GM12873 (cell line): ENCODE measurements around the gene TARBP2.

Source experiments
- TF ChIP-seq, protein P1 (sequence below): IDR thresholded peaks from 2 replicates; pipeline ENCODE4 v1.5.1; 2012; ENCODE audit warnings: low read depth, mild to moderate bottlenecking, moderate library complexity, low read length, control low read depth; ENCODE audit not compliant: insufficient read depth; ENCODE audit errors: missing control alignments

Gene TARBP2

DNA sequence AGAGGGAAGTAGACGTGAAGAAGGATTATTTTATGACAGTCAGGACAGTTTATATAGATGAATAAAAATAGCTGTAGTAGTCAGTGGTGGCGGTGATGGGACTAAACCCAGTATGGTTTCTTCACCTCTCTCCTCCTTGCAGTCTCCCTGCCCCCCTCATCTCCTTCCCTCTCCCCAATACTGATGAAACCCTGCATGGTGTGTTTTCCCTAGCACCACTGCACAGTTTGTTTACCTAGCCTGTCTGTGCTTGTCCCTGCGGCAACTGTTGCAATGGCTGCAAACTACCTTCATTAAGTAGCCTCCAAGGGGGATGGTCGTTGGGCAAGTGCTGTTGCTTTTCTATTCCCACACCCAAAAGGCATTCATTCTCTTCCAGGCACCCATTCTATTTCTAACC is 34.4 kb upstream of the TARBP2 start:
- TF ChIP-seq, protein P1, sequence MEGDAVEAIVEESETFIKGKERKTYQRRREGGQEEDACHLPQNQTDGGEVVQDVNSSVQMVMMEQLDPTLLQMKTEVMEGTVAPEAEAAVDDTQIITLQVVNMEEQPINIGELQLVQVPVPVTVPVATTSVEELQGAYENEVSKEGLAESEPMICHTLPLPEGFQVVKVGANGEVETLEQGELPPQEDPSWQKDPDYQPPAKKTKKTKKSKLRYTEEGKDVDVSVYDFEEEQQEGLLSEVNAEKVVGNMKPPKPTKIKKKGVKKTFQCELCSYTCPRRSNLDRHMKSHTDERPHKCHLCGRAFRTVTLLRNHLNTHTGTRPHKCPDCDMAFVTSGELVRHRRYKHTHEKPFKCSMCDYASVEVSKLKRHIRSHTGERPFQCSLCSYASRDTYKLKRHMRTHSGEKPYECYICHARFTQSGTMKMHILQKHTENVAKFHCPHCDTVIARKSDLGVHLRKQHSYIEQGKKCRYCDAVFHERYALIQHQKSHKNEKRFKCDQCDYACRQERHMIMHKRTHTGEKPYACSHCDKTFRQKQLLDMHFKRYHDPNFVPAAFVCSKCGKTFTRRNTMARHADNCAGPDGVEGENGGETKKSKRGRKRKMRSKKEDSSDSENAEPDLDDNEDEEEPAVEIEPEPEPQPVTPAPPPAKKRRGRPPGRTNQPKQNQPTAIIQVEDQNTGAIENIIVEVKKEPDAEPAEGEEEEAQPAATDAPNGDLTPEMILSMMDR: no peak

DNA sequence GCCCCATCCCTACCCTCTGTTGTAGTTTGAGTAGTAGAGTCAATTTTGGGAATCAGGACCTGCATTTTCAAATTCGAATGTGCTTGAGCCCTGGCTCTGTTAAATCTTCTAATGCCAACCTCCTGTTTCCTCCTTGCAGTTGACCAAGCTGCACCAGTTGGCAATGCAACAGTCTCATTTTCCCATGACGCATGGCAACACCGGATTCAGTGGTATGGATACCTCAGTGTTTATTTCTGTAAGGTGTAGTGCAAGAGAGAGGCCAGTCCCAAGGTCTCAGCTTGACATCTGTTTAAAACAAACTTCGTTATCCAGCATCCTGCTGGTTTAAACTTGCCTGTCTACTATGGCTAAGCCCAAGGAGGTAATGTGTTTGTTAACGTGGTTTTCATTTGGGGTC is 34.0 kb upstream of the TARBP2 start:
- TF ChIP-seq, protein P1: no peak

DNA sequence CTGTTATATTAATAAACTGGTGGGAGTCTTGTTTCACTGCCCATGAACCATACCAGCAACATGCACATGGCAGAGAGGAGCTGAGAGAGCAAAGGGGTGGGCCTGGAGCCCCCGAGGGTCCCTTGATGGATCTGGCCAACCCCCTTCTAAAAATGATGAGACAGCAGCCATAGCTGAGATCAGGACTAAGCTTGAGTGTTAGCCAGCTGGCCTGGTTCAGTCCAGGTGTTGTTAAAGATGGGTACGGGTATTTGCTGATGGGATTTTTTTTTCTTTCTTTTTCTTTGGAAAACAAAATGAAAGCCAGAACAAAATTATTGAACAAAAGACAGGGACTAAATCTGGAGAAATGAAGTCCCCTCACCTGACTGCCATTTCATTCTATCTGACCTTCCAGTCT is 33.2 kb upstream of the TARBP2 start:
- TF ChIP-seq, protein P1: no peak

DNA sequence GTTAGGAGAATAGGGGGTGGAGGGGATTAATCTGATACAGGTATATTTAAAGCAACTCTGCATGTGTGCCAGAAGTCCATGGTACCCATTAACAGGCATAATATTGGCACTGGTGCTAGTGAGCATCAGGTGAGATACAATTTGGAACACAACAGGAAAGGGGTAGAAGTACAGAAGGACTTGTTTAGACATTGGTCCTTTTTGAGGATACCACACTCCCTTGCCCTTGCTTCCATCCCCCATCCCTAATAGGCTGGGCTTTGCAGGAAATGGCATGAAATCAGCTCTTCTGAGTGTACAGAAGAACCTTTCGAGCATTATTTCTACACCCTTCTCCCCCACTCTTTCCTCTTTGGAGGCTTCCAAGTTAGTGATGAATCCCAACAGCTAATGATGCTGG is 32.8 kb upstream of the TARBP2 start:
- TF ChIP-seq, protein P1: no peak

DNA sequence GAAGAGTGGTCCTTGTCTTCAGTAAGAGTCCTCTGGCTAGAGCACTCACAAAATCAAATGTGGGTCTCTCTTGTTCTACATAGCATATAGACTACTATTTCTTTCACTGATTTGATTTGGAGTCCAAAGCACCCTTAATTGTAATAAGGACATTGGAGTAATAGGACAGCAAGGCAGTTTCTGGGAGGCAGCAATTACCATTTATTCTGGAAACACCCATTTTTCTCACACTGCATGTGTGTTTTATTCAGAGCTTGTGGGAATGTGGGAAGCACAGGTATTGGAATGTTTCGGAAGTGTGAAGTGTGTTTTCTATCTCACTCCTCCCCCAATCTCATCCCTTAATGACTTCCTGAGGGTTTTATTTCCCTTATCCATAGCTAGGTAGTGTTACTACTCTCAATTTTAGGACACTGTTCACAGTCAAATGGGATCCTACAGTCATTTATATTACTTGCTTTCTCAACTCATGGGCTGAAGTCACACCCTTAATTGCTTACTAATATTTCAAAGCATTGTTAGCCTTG is 29.0 kb upstream of the TARBP2 start:
- TF ChIP-seq, protein P1: no peak

DNA sequence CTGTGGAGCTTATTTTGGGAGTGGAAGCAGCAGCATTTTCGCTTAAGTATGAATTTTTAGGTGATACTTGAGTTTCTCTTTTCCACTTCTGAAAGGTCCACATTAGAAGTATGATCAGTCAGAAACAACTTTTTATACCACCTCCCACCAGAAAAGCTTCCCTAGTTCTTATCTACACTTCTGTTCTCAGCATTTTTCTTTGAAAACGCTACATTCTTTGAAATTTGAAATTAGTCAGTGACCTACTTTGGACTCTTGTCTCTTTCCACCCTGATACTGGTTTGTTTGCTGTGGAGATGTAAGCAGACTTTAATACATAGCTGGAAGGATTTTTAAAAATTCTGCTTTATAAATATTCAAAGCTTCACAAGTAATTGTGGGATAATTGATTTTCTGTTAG is 27.0 kb upstream of the TARBP2 start:
- TF ChIP-seq, protein P1: no peak

DNA sequence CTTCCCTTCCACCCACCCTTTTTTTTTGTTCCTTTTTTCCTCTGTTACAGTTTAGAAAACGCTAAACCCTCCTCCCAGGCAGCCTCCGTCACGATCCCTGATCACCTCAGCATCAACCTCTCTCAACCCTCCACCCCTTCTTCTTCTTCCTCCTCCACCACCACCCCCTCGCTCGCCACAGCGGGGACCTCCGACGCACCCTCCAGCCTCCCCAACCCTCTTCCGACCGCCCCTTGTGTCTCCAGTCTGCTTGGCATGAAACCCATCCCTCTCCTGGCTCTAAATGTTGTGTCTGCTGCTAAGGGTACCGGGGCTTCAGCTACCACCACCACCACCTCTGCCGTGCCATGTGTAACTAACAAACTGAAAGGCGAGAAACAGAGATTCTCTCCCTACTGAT is 26.3 kb upstream of the TARBP2 start:
- TF ChIP-seq, protein P1: no peak
